Rectal smooth muscle tissue (tissue), 1 donor: ENCODE results near the gene PDE4D.
A peak's percentile ranks its signal among the peaks of the same experiment; 100 is the strongest.
"Not testable (repeated sequence)": the region's sequence is repeated elsewhere in the genome, so short reads cannot be mapped to it uniquely, and the experiment has no call there.

Experiments used
- H3K27ac ChIP-seq: one replicate; pipeline ENCODE4 v1.7.0; 2013; ENCODE audit warnings: low read depth, low read length, inconsistent platforms
- H3K27me3 ChIP-seq: one replicate; pipeline ENCODE4 v1.7.0; 2013; ENCODE audit warnings: low read length; ENCODE audit not compliant: control insufficient read depth, insufficient read depth
- H3K36me3 ChIP-seq: one replicate; pipeline ENCODE4 v1.7.0; 2013; ENCODE audit warnings: low read length; ENCODE audit not compliant: control insufficient read depth, insufficient read depth
- H3K4me1 ChIP-seq: one replicate; pipeline ENCODE4 v1.7.0; 2013; ENCODE audit warnings: low read length; ENCODE audit not compliant: control insufficient read depth, insufficient read depth
- H3K4me3 ChIP-seq: one replicate; pipeline ENCODE4 v1.7.0; 2013; ENCODE audit warnings: low read length
- H3K9ac ChIP-seq: one replicate; pipeline ENCODE4 v1.7.0; 2013; ENCODE audit warnings: low read length

The PDE4D gene

DNA sequence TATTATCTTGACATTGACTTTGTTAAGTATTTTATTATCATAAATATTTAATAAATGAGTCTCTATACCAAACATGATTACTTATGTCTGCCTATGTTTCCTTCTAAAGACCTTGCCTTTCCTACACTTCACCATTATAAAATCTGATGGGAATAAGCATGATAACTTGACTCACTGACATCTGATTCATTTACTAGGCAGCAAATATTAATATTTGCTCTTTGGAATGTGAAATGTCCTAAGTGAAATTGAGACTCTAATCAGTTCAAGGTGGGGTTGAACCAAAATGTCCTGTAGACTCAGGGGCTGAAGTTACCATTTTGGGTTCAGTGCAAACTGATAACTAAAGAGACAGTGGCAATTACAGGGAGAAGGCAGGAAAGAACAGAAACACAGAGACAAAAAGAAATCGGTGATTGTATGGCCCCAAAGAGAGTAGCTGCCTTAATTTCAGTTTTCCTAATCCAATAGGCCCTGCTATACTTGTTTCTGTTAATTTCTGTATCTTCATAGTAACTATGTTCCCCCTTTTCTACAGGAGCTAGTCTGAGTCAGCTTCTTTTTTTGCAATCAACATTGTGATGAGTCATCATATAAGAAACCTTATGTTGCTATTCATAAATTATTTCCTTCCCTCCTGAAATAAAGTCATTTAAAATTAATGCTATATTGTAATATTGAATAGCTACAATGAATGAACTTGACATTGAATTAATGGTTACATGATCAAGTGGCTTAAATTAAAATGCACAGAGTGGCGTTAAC is 296.8 kb downstream of the PDE4D start:
- no peaks in the 10 kb centered on the region for H3K4me1 ChIP-seq
- no peaks in the 10 kb centered on the region for H3K36me3 ChIP-seq
- H3K9ac ChIP-seq: no peak overlapping the region
- no peaks in the 10 kb centered on the region for H3K27me3 ChIP-seq
- H3K4me3 ChIP-seq: no peak overlapping the region
- no peak overlapping the region for H3K27ac ChIP-seq

DNA sequence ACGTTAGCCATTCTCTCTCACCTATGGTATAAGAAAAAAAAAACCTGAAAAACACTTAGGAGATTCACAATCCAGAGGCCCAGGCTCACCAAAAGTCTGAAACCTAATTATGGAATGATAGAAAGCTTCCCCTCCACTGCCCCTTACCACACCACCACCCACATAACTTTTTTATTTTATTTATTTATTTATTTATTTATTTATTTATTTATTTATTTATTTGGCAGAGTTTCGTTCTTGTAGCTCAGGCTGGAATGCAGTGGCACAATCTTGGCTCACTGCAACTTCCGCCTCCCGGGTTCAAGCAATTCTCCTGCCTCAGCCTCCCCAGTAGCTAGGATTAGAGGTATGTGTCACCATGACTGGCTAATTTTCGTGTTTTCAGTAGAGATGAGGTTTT is 299.4 kb downstream of the PDE4D start:
- H3K27me3 ChIP-seq, H3K27ac ChIP-seq, H3K9ac ChIP-seq, H3K4me1 ChIP-seq, H3K36me3 ChIP-seq, H3K4me3 ChIP-seq: not testable (repeated sequence)

DNA sequence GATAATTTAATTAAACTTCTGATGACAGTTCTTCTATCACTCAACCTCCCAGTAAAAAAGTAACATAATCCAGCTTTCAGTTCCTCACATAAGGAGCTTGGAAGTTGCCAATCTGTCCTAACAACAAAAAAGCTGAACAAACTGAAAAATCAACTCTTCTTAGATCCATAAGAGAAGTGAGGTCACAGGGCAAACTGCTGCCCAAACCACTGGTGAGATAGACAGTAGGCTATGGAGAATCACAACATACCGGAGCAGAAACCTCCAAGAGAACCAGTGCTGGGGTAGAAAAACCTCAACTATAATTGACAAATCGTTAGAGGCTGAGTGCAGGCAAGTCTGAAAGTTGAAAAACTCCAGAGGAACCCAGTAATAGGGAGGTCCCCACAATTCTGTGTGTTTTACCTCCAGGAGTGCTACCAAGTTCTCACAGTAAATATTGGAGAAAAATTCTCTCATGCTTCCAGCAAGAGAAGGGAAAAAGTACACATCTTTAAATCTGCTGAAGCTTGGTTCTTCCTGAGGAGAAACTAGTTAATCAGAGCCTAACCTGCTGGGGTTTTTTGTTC is 300.0 kb downstream of the PDE4D start:
- H3K9ac ChIP-seq: no peak overlapping the region
- H3K4me3 ChIP-seq: no peak overlapping the region
- no peaks in the 10 kb centered on the region for H3K36me3 ChIP-seq
- no peaks in the 10 kb centered on the region for H3K27me3 ChIP-seq
- H3K4me1 ChIP-seq: peaks cover under 1% of the 10 kb centered on the region
- H3K27ac ChIP-seq: no peak overlapping the region

DNA sequence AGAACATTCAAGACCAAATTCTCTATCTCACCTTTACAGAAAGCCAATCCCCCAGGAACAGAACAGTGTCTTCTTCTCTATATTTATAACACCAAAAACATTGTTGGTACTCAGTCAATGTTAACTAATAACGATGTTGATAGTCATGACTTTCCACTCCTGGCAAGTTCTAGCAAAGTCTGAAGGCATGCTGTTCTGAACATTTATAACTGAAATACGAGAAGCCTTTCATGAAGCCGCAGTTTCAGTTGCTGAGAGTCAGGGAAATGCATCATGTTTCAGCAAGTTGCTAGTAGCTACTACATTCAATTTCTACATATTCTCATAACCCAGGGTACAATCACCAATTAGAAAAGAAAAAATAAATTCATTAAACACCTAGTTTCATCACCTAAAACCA is 301.4 kb downstream of the PDE4D start:
- Histone ChIP-seq H3K4me1 (peaks cover 2% of the 10 kb centered on the region), H3K9ac (no peak overlapping the region), H3K36me3 (no peaks in the 10 kb centered on the region), H3K4me3 (no peak overlapping the region), H3K27ac (no peak overlapping the region), H3K27me3 (no peaks in the 10 kb centered on the region)

DNA sequence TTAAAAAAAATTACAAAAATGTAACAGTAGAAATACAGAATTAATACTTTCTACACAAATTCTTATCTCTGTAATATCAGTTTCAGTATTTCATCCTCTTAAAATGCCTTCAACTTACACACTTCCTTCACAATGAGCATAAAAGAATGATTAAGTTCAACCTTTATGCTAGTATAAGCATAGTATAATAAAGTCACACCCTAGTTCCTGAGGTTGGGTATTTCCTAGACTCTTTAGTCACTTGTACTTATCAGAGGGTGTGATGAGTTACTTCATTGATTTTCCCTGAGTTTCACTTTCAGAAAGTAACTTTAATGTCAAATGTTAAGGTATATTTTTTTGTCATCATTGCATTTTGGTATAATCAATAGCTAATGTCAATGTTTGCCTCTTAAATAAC is 302.4 kb downstream of the PDE4D start:
- no peak overlapping the region for H3K27ac ChIP-seq

DNA sequence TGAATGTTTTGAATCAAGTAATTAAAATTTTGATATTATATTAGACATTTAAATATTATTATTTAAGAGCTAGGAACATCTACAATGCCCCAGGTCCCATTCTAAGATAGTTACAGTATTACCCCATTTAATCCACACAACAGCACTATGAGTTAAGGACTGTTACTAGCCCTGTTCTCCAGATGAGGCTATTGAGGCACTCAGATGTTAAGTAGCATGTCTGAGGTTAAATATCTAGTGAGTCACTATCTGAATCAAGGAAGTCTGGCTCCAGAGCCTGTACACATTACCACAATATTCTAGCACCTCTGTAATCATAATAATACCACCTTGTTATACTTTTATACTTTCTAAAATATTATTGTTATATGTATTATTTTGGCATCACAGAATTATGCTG is 304.6 kb downstream of the PDE4D start:
- H3K36me3 ChIP-seq: no peaks in the 10 kb centered on the region
- no peak overlapping the region for H3K4me3 ChIP-seq
- H3K27ac ChIP-seq: no peak overlapping the region
- H3K9ac ChIP-seq: no peak overlapping the region
- no peaks in the 10 kb centered on the region for H3K27me3 ChIP-seq
- H3K4me1 ChIP-seq: peaks cover 3% of the 10 kb centered on the region

More for the DNA sequence above, 302.4 kb downstream of the PDE4D start:
- Histone ChIP-seq H3K27me3 (no peaks in the 10 kb centered on the region), H3K9ac (no peak overlapping the region), H3K4me1 (peaks cover 2% of the 10 kb centered on the region), H3K36me3 (no peaks in the 10 kb centered on the region), H3K4me3 (no peak overlapping the region)

DNA sequence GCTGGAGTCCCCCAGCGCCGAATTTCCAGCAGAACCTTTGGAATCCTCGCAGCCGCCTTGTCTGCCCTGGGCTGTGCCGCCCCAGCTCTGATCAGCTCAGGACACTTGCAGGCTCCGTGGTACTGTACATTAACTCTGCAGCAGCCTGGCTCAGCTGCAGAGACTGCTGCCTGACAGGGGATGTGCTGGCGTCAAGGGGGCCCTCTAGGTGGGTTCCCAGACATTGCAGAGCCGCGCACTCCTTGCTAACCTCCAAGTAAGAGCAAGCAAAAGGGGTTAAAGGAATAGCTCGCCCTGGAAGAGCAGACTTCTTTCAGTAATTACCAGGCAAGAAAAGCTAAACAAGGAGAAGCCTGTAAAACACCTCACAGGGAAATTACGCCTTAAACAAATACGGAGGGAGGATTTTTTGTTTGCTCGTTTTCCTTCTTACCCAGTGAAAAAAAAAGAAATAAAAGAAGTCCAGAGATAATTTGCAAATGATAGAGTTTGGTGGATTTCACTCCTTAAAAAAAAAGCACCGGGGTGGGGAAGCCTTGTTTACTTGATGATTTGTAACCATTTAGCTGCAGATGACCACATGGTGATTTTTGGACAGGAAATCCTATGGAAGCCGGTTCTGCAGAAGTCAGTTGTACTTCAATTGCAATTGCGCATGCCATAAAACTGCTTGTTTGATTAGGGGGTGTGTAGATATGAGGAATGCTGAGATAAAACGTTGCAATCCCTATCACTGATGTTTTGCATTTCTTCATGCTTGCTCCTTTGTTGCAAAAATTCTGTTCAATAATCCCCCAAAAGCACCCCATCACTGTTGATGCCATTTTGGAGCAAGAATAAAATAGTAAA is 305.8 kb downstream of the PDE4D start:
- Histone ChIP-seq H3K27ac (no peak overlapping the region), H3K27me3 (no peaks in the 10 kb centered on the region), H3K36me3 (no peaks in the 10 kb centered on the region), H3K4me1 (peaks cover 8% of the 10 kb centered on the region), H3K4me3 (peak overlapping the region; percentile 47), H3K9ac (no peak overlapping the region)

DNA sequence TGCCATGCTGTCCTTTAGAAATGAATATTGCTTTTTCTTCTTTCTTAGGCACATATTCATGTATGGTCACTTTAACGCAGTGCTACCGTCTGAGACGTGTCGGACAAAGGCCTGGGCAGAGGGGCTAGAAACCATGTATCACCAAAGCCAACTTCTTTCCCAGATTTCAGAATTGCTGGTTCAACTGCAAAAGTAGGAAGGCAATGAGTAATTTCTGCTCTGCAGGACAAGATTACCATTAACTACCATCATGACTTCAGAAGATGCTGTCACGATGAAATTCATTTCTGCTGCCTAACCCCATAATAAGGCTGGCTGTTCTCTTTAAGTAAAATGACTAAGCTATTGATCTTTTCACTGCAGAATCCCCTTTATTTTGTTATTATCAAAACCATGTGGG is 306.7 kb downstream of the PDE4D start:
- no peak overlapping the region for H3K27ac ChIP-seq
- H3K27me3 ChIP-seq: no peaks in the 10 kb centered on the region
- peaks cover 8% of the 10 kb centered on the region for H3K4me1 ChIP-seq
- H3K4me3 ChIP-seq: peak overlapping the region; percentile 47
- no peaks in the 10 kb centered on the region for H3K36me3 ChIP-seq
- H3K9ac ChIP-seq: no peak overlapping the region

DNA sequence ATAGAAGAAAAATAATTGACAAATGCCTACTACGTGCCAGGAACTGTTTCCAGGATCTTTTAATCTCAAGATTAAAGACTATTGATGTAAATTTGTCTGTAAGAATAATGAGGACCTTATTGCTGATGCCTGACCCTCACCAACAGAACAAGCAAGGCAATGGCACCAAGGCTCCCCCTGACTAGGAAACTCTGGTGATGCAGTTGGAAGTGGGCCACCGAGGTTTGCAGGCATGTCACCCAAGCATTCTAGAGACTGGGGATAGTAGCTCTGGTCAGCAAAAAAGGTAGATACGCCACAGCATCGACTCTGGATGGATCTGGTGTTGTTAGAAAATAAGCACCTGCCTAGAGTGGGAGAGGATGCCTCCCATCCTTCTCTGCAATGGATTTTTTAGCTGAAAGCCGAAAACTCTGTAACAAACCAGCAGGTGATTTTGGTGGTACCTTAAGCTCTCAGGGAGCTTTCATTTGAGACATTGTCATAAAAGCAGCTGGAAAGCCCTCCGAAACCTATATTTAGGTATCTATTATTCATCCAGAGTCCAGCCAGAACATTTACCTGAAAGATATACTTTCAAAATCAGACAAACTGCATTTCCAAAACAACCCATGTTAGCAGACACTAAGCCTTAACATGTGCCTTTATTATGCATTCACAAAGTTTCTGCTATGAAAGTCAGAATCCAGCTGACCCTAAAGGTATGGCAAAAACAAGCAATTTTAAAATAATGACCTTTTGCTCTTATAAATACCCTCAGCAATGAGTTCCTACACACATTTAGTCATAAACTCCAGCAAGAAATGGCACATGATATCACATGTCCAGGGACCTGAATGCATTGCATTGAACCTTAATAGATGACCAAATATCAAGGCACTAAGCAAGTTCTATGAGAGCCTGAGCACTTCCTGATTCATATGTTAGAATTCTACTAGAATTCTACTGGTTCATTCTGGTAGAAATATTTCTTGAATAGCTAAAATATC is 308.4 kb downstream of the PDE4D start:
- Histone ChIP-seq H3K27ac (no peak overlapping the region), H3K9ac (no peak overlapping the region), H3K27me3 (no peaks in the 10 kb centered on the region), H3K36me3 (no peaks in the 10 kb centered on the region), H3K4me1 (peaks cover 8% of the 10 kb centered on the region), H3K4me3 (peak overlapping the region; percentile 29)

DNA sequence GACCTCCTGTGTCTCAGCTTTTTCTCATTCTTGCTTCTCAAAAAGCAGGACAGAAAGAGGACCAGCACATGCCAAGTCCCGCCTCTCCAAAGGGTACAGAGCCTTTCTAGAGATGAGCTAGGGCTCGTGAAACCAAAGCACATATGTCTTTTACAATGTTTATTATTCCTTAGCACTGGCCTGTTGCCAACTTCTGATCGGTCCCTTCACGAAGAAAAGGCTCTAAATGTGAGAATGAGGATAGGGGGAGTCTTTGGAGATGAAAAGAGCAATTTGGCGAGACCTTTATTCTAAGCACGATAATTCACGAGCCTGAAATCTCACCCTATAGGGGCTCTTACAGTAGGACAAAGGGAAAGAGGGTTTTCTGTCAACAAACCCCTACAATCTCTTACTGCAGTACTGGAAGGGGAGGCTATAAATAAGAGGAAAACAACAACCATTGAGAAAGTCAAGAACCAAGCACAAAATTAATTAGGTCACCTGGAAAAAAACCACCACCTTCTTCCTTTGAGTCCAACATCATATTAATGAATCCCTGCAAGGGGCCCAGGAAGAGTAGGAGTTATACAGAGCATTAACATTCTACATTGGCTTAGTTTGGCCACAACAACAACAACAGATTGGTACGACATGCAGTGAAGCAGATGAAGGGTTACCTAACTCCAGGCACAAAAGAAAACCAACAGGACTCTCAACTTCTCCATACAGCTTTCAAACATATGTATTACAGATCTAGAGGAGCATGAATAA is 309.5 kb downstream of the PDE4D start:
- Histone ChIP-seq H3K4me3 (peak overlapping the region; percentile 37), H3K27me3 (no peaks in the 10 kb centered on the region), H3K36me3 (no peaks in the 10 kb centered on the region), H3K4me1 (peaks cover 8% of the 10 kb centered on the region), H3K9ac (no peak overlapping the region), H3K27ac (no peak overlapping the region)

DNA sequence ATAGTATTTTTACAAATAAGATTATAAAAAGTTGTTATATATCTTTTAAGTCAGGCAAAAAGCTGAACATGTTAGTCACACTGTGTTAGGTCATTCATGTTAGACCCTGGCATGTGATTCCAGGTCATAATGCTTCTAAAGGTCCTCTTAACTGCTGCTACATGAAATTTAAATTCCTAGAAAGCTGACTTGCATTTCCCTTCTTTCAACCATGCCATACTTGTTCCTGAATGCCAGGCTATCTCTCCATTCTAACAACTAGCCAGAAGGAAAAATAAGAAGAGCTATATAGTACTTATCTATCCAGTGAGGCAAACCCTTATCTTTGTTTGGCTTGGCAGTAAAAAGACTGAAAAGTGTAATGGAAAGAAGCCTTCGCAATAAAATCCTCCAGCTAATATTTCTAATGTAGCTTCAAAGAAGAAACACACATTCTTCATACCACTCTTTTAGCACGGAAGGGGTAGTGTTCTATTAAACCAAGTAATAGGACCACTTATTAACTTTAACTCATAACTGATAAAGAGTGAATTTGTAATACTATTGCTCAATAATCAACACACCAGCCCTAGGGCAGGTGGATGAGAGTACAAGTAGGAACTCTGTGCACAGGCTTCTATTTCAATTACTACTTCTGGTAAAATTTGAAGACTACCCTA is 310.2 kb downstream of the PDE4D start:
- no peak overlapping the region for H3K9ac ChIP-seq
- no peak overlapping the region for H3K27ac ChIP-seq
- no peaks in the 10 kb centered on the region for H3K27me3 ChIP-seq
- H3K36me3 ChIP-seq: no peaks in the 10 kb centered on the region
- H3K4me1 ChIP-seq: peaks cover 6% of the 10 kb centered on the region
- peak overlapping the region; percentile 17 for H3K4me3 ChIP-seq
